ENCODE data around the gene TUBA1B.
"Not testable (repeated sequence)": the region's sequence is repeated elsewhere in the genome, so short reads cannot be mapped to it uniquely, and the experiment has no call there.

Gene TUBA1B

DNA sequence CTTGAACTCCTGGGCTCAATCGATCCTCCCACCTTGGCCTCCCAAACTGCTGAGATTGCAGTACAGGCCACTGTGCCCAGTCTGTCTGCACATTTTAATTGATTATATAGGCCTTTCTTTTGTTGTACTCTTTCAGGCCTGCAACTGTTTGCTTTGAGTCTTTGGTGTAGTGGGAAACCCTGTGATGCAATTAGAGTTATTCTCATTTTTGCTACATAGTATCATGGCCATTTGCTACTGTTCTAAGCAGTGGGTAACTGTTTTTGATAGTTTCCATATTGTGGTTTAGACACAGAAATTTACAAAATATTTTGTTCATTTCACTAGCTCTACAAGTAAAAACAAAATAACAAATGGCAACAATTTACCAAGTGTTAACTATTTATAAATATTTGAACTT is 6.3 kb upstream of the TUBA1B start:
- Mint-ChIP-seq H3K36me3 (ENCODE audit: insufficient read depth) (peaks cover 3% of the 10 kb centered on the region), H3K27ac (ENCODE audit: low read depth) (no peak overlapping the region), H3K27me3 (no peaks in the 10 kb centered on the region), H3K4me3 (no peak overlapping the region), H3K9me3 (no peaks in the 10 kb centered on the region), H3K4me1 (no peaks in the 10 kb centered on the region)
- ATAC-seq (replicated peaks; ENCODE audit: extremely low read depth, poor library complexity, severe bottlenecking): no peak
- DNase-seq (ENCODE audit: low spot score in 2 of 2): no peak

GRCh38 chr12:49136997-49137396 is 5.8 kb upstream of the TUBA1B start:
- not testable (repeated sequence) for ATAC-seq (replicated peaks; ENCODE audit: extremely low read depth, poor library complexity, severe bottlenecking); H3K4me1 Mint-ChIP-seq; H3K27me3 Mint-ChIP-seq; H3K36me3 Mint-ChIP-seq (ENCODE audit: insufficient read depth); DNase-seq (ENCODE audit: low spot score in 2 of 2); H3K27ac Mint-ChIP-seq (ENCODE audit: low read depth); H3K4me3 Mint-ChIP-seq; H3K9me3 Mint-ChIP-seq

DNA sequence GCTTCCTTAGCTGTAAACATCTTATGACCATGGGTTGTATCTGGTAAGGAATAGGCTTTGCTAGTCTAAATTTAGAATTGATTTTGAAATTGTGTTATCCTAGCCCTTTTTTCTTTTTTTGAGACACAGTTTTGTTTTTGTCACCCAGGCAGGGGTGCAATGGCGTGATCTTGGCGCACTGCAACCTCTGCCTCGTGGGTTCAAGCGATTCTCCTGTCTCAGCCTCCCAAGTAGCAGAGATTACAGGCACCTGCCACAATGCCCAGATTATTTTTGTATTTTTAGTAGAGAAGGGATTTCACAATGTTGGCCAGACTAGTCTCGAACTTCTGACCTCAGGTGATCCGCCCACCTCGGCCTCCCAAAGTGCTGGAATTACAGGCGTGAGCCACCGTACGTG is 2.4 kb upstream of the TUBA1B start:
- Mint-ChIP-seq H3K4me3 (no peak overlapping the region), H3K9me3 (no peaks in the 10 kb centered on the region), H3K4me1 (peaks cover 33% of the 10 kb centered on the region), H3K27ac (ENCODE audit: low read depth) (no peak overlapping the region), H3K36me3 (ENCODE audit: insufficient read depth) (peaks cover 33% of the 10 kb centered on the region), H3K27me3 (no peaks in the 10 kb centered on the region)
- ATAC-seq (replicated peaks; ENCODE audit: extremely low read depth, poor library complexity, severe bottlenecking): no peak
- no peak for DNase-seq (ENCODE audit: low spot score in 2 of 2)

- Mint-ChIP-seq H3K9me3 (no peaks in the 10 kb centered on the region), H3K4me1 (peaks cover 33% of the 10 kb centered on the region), H3K36me3 (ENCODE audit: insufficient read depth) (peaks cover 35% of the 10 kb centered on the region), H3K27me3 (no peaks in the 10 kb centered on the region), H3K27ac (ENCODE audit: low read depth) (no peak overlapping the region), H3K4me3 (no peak overlapping the region)
- ATAC-seq (replicated peaks; ENCODE audit: extremely low read depth, poor library complexity, severe bottlenecking) (no peak), DNase-seq (ENCODE audit: low spot score in 2 of 2) (no peak)
Observed at GRCh38 chr12:49133014-49133413, 1.8 kb upstream of the TUBA1B start.

- Mint-ChIP-seq H3K9me3 (no peaks in the 10 kb centered on the region), H3K4me1 (peaks cover 42% of the 10 kb centered on the region), H3K4me3 (peak overlapping the region; percentile 98), H3K27me3 (no peaks in the 10 kb centered on the region), H3K27ac (ENCODE audit: low read depth) (peak overlapping the region; percentile 96), H3K36me3 (ENCODE audit: insufficient read depth) (peaks cover 45% of the 10 kb centered on the region)
- DNase-seq (ENCODE audit: low spot score in 2 of 2): no peak
- ATAC-seq (replicated peaks; ENCODE audit: extremely low read depth, poor library complexity, severe bottlenecking): no peak
Observed at GRCh38 chr12:49131894-49132461, 783 bp upstream of the TUBA1B start.

DNA sequence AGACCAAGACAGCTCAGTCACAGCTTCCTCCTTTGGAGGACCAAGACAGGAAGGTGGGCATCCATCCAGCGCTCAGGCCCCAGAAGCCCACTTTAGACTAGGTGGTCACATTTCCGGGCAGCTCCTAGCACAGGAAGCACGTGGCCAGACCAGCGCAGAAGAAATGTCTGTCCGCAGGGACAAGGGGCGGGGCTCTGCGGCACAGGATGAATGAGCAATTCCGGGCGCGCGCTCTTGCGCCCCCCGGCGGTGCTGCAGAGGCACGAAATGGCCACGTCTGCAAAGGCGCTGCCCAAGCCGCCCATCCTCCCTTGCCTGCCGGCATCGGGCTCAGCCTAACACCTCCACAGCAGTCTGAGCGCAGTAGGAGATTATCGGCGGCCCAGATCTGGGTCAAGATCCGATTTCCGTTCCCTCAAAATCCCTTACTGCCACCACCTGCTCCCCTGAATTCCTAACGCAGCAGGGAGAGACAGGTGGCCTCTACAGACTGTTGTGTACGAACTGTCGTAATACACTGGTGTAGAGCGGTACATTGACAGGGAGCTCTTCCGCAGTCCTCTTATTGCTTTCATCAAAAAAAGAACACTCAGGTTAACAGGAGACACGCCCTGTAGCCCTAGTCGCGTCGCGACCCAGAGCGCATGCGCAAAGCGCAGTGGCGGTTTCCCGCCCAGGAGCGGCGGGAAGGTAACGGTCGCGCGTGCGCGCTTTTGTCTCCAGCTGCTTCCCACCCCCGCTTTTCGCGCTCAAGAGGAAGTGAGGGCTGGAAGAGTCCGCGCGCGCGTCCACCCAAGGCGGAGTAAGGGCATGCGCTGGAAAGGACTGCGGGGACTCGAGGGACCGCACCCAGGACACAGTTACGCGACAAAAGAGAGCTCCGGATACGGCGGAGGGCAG is 794 bp downstream of the TUBA1B start:
- ATAC-seq (replicated peaks; ENCODE audit: extremely low read depth, poor library complexity, severe bottlenecking) (peak; percentile 73), DNase-seq (ENCODE audit: low spot score in 2 of 2) (peak; percentile 81 to 85)
- peak overlapping the region; percentile 98 for H3K4me3 Mint-ChIP-seq
- H3K36me3 Mint-ChIP-seq (ENCODE audit: insufficient read depth): peaks cover 45% of the 10 kb centered on the region
- peak overlapping the region; percentile 96 for H3K27ac Mint-ChIP-seq (ENCODE audit: low read depth)
- no peaks in the 10 kb centered on the region for H3K27me3 Mint-ChIP-seq
- peaks cover 45% of the 10 kb centered on the region for H3K4me1 Mint-ChIP-seq
- no peaks in the 10 kb centered on the region for H3K9me3 Mint-ChIP-seq

GRCh38 chr12:49129332-49130150 is 1.7 kb downstream of the TUBA1B start:
- H3K9me3 Mint-ChIP-seq: no peaks in the 10 kb centered on the region
- peaks cover 45% of the 10 kb centered on the region for H3K4me1 Mint-ChIP-seq
- ATAC-seq (replicated peaks; ENCODE audit: extremely low read depth, poor library complexity, severe bottlenecking): no peak

DNA sequence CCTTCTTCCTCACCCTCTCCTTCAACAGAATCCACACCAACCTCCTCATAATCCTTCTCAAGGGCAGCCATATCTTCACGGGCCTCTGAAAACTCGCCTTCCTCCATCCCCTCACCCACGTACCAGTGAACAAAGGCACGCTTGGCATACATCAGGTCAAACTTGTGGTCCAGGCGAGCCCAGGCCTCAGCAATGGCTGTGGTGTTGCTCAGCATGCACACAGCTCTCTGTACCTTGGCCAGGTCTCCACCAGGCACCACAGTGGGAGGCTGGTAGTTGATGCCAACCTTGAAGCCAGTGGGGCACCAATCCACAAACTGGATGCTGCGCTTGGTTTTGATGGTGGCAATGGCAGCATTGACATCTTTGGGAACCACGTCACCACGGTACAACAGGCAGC is 3.2 kb downstream of the TUBA1B start:
- not testable (repeated sequence) for H3K27ac Mint-ChIP-seq (ENCODE audit: low read depth); H3K9me3 Mint-ChIP-seq; H3K4me3 Mint-ChIP-seq; ATAC-seq (replicated peaks; ENCODE audit: extremely low read depth, poor library complexity, severe bottlenecking); H3K27me3 Mint-ChIP-seq; DNase-seq (ENCODE audit: low spot score in 2 of 2)
- Mint-ChIP-seq H3K4me1 (peaks cover 45% of the 10 kb centered on the region), H3K36me3 (ENCODE audit: insufficient read depth) (peaks cover 49% of the 10 kb centered on the region)

More at GRCh38 chr12:49129332-49130150, 1.7 kb downstream of the TUBA1B start:
- no peaks in the 10 kb centered on the region for H3K27me3 Mint-ChIP-seq
- peaks cover 47% of the 10 kb centered on the region for H3K36me3 Mint-ChIP-seq (ENCODE audit: insufficient read depth)
- H3K27ac Mint-ChIP-seq (ENCODE audit: low read depth): peak overlapping the region; percentile 96
- DNase-seq (ENCODE audit: low spot score in 2 of 2): no peak
- peak overlapping the region; percentile 98 for H3K4me3 Mint-ChIP-seq

DNA sequence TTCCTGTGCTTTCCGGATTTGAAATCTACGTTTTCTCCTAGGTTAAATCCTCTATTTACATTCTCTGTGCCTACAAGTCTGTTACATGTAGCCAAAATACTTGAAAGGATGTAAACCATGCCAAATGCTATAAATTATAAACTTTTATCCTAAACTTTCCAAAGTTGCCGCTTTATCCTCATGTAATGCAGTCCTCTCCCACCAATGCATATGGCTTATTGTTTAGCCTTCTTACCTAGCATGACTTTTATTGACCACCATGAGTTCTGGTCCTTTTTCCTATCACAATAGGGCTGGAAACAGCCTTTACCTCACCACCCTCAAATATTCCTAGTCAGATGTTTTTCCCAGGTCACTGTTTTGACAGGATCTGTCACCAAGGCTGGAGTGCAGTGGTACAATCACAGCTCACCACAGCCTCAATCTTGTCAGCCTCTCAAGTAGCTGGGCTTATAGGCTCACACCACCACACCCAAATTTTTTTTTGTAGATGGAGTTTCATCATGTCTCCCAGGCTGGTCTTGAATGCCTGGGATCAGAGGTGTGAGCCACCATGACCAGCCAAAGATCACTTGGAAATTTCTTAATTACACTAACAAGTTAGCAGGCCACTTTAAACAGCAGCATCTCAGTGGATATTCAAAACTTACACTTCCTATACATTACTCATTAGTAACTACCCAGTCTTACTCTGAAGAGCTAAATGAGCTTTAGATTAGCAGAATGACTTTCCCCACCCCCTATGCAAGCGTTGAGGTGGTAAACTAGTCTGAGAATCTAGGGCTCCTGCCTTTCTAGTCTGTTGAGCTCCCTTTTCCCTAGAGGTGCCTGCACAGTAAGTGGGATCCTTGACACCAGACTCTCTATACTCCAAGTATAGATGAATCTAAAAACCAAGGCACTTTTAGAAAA is 4.1 kb downstream of the TUBA1B start:
- DNase-seq (ENCODE audit: low spot score in 2 of 2) (no peak), ATAC-seq (replicated peaks; ENCODE audit: extremely low read depth, poor library complexity, severe bottlenecking) (no peak)
- Mint-ChIP-seq H3K9me3 (no peaks in the 10 kb centered on the region), H3K27me3 (no peaks in the 10 kb centered on the region), H3K4me1 (peaks cover 42% of the 10 kb centered on the region), H3K36me3 (ENCODE audit: insufficient read depth) (peaks cover 49% of the 10 kb centered on the region), H3K4me3 (no peak overlapping the region), H3K27ac (ENCODE audit: low read depth) (no peak overlapping the region)

DNA sequence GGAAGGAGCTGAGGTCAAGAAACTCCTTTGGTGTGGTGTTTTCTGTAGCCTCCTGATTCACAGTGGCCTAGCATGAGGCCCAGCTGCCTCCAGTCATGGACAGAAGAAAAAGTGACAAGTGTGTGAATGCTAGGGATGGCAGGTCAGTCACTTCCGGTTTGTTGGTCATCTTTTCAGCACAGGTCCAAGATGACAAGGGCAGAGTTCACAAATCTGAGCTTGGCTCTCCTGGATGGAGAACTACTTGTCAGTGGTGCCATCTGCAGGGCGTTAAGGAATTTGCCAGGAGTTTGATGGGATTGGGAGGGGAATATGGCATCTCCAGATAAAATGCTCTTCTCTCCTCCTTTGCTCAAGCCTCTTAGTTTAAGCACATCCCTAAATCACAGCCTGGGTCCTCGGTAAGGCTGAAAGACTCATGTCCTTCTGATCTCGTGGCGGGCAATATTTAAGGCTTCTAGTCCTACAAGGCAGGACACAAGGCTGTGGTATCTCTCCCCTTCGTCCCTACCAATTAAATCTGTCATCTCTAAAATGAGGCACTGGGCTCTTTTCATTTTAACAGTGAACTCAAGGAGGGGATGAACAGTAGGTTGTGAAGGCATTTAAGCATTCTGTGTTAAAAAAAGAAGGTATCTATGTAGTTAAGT is 10.0 kb downstream of the TUBA1B start:
- Mint-ChIP-seq H3K9me3 (no peaks in the 10 kb centered on the region), H3K4me1 (no peaks in the 10 kb centered on the region), H3K36me3 (ENCODE audit: insufficient read depth) (peaks cover 4% of the 10 kb centered on the region), H3K27me3 (no peaks in the 10 kb centered on the region), H3K27ac (ENCODE audit: low read depth) (peak overlapping the region; percentile 55), H3K4me3 (no peak overlapping the region)
- no peak for ATAC-seq (replicated peaks; ENCODE audit: extremely low read depth, poor library complexity, severe bottlenecking)
- DNase-seq (ENCODE audit: low spot score in 2 of 2): no peak

- ATAC-seq (replicated peaks; ENCODE audit: extremely low read depth, poor library complexity, severe bottlenecking): no peak
- Mint-ChIP-seq H3K27ac (ENCODE audit: low read depth) (peak overlapping the region; percentile 99), H3K36me3 (ENCODE audit: insufficient read depth) (peaks cover 8% of the 10 kb centered on the region), H3K27me3 (no peaks in the 10 kb centered on the region), H3K4me1 (peaks cover 33% of the 10 kb centered on the region), H3K4me3 (peak overlapping the region; percentile 99), H3K9me3 (no peaks in the 10 kb centered on the region)
- no peak for DNase-seq (ENCODE audit: low spot score in 2 of 2)
Observed at GRCh38 chr12:49111206-49111605, 20.0 kb downstream of the TUBA1B start.
